Measurements from ENCODE around the gene TMCO4.

Gene TMCO4

GRCh38 chr1:19680644-19681043 lies 119.1 kb downstream of the TMCO4 start:
- Histone ChIP-seq H3K36me3 (replicated peaks; ENCODE audit: low read depth, low read length) (no peaks in the 10 kb centered on the region), H3K9me3 (ENCODE audit: insufficient read depth, low read length) (no peaks in the 10 kb centered on the region), H3K4me3 (ENCODE audit: low read length) (no peak overlapping the region), H3K27me3 (ENCODE audit: low read depth, low read length) (no peaks in the 10 kb centered on the region), H3K4me2 (ENCODE audit: low read length) (no peak overlapping the region), H3K4me1 (ENCODE audit: low read length) (no peaks in the 10 kb centered on the region), H3K79me2 (ENCODE audit: low read length) (no peaks in the 10 kb centered on the region), H2AFZ (ENCODE audit: low read depth, low read length) (no peak overlapping the region), H4K20me1 (ENCODE audit: insufficient read depth, low read length) (no peaks in the 10 kb centered on the region), H3K9ac (ENCODE audit: low read length) (no peak overlapping the region), H3K27ac (ENCODE audit: low read length) (no peak overlapping the region)
- TF ChIP-seq EZH2phosphoT487 (IDR thresholded peaks at IDR 0.05; ENCODE audit: low read depth) = no peak
- no peak for TF ChIP-seq CTCF (IDR thresholded peaks at IDR 0.05; ENCODE audit: low read depth, low read length)

GRCh38 chr1:19679691-19680090 lies 120.0 kb downstream of the TMCO4 start:
- Histone ChIP-seq H3K9ac (ENCODE audit: low read length) (no peak overlapping the region), H3K27me3 (ENCODE audit: low read depth, low read length) (no peaks in the 10 kb centered on the region), H3K27ac (ENCODE audit: low read length) (no peak overlapping the region), H3K79me2 (ENCODE audit: low read length) (no peaks in the 10 kb centered on the region), H3K4me1 (ENCODE audit: low read length) (no peaks in the 10 kb centered on the region), H3K36me3 (replicated peaks; ENCODE audit: low read depth, low read length) (no peaks in the 10 kb centered on the region), H3K4me2 (ENCODE audit: low read length) (no peak overlapping the region), H2AFZ (ENCODE audit: low read depth, low read length) (no peak overlapping the region), H4K20me1 (ENCODE audit: insufficient read depth, low read length) (no peaks in the 10 kb centered on the region), H3K4me3 (ENCODE audit: low read length) (no peak overlapping the region), H3K9me3 (ENCODE audit: insufficient read depth, low read length) (no peaks in the 10 kb centered on the region)
- TF ChIP-seq EZH2phosphoT487 (IDR thresholded peaks at IDR 0.05; ENCODE audit: low read depth) (no peak), CTCF (IDR thresholded peaks at IDR 0.05; ENCODE audit: low read depth, low read length) (no peak)

- Histone ChIP-seq H3K4me1 (ENCODE audit: low read length) (no peaks in the 10 kb centered on the region), H3K27me3 (ENCODE audit: low read depth, low read length) (no peaks in the 10 kb centered on the region), H3K79me2 (ENCODE audit: low read length) (no peaks in the 10 kb centered on the region), H3K4me2 (ENCODE audit: low read length) (no peak overlapping the region), H2AFZ (ENCODE audit: low read depth, low read length) (no peak overlapping the region), H4K20me1 (ENCODE audit: insufficient read depth, low read length) (no peaks in the 10 kb centered on the region), H3K27ac (ENCODE audit: low read length) (no peak overlapping the region), H3K9me3 (ENCODE audit: insufficient read depth, low read length) (no peaks in the 10 kb centered on the region), H3K4me3 (ENCODE audit: low read length) (no peak overlapping the region), H3K36me3 (replicated peaks; ENCODE audit: low read depth, low read length) (no peaks in the 10 kb centered on the region), H3K9ac (ENCODE audit: low read length) (no peak overlapping the region)
- no peak for TF ChIP-seq CTCF (IDR thresholded peaks at IDR 0.05; ENCODE audit: low read depth, low read length)
- no peak for TF ChIP-seq EZH2phosphoT487 (IDR thresholded peaks at IDR 0.05; ENCODE audit: low read depth)
Measured at GRCh38 chr1:19678931-19679453, 120.7 kb downstream of the TMCO4 start.

GRCh38 chr1:19678493-19678892 lies 121.2 kb downstream of the TMCO4 start:
- no peak overlapping the region for H3K4me2 ChIP-seq (ENCODE audit: low read length)
- H4K20me1 ChIP-seq (ENCODE audit: insufficient read depth, low read length) = no peaks in the 10 kb centered on the region
- H3K27ac ChIP-seq (ENCODE audit: low read length) = no peak overlapping the region
- no peak overlapping the region for H3K4me3 ChIP-seq (ENCODE audit: low read length)
- H2AFZ ChIP-seq (ENCODE audit: low read depth, low read length) = no peak overlapping the region
- no peaks in the 10 kb centered on the region for H3K9me3 ChIP-seq (ENCODE audit: insufficient read depth, low read length)
- no peaks in the 10 kb centered on the region for H3K27me3 ChIP-seq (ENCODE audit: low read depth, low read length)
- no peak for TF ChIP-seq CTCF (IDR thresholded peaks at IDR 0.05; ENCODE audit: low read depth, low read length)
- H3K9ac ChIP-seq (ENCODE audit: low read length) = no peak overlapping the region
- no peaks in the 10 kb centered on the region for H3K4me1 ChIP-seq (ENCODE audit: low read length)
- no peaks in the 10 kb centered on the region for H3K79me2 ChIP-seq (ENCODE audit: low read length)
- no peaks in the 10 kb centered on the region for H3K36me3 ChIP-seq (replicated peaks; ENCODE audit: low read depth, low read length)
